GM21447 (cell line): ENCODE measurements around the gene TFAP2C.

ENCODE experiments used
- ATAC-seq: cut with Tn5 transposase; IDR thresholded peaks from one replicate; pipeline ENCODE4 v1.9.1; 2021; ENCODE audit not compliant: unreplicated experiment

Gene TFAP2C

DNA sequence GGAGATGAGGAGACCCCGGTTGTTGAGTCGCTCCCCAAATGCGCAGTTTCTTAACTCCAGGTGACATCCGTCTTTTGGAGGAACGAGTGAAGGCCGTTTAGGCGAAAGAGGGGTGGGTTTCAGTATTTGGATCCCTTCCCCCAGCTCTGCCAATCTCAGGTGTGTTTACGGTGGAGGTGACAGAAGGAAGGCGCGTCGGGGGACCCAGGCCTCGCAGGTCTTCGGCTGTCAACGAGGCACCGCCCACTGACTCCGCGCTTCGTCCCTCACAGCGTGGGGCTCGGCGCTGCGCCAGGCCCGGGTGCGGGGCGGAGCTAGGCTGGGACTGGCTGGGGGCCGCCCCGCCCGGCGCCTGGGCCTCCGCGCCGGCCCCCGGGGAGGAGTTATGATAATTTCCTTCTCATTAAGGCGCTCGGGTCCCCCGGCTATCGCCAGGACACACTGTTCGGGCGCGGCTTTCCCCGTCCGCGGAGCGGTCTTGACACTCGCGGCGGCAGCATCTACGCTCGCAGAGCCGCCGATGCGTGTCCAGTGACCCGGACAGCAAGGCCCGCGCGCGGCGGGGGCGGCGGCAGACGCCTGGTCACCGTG is at the start of gene TFAP2C:
TFAP2C (plus strand) TSS at position 434 of the 591 bp plus-strand sequence. CDS start 239 bp downstream, outside the sequence.
- ATAC-seq: no peak

- ATAC-seq: no peak
These were observed 48.9 kb upstream of the TFAP2C start for GRCh38 chr20:56580226-56580625.

DNA sequence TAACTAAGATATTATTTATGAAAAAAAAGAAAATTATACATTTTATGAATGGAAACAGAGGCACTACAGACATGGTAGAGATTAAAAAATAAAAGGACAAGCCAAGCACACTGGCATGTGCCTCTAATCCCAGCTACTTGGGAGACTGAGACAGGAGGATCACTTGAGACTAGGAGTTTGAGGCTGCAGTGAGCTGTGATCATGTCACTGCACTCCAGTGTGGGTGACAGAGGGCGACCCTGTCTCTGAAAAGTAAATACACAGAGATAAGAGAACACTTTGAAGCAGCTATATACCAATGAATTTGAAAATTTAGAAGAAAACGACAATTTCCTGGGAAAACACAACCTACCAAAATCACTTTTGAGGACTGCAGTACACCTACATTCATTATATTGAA is 47.4 kb upstream of the TFAP2C start:
- ATAC-seq: no peak

DNA sequence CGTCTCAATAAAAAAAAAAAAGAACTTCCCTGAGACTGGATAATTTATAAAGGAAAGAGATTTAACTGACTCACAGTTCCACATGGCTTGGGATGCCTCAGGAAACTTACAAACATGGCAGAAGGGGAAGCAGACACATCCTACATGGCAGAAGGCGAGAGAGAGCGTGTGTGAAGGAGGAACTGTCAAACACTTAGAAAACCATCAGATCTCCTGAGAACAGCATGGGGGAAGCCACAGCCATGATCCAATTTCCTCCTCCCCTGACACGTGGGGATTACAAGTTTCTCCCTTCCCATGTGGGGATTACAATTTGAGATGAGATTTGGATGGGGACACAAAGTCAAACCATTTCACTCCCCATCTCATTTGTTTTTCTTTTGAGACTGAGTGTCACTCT is 46.6 kb upstream of the TFAP2C start:
- no peak for ATAC-seq

DNA sequence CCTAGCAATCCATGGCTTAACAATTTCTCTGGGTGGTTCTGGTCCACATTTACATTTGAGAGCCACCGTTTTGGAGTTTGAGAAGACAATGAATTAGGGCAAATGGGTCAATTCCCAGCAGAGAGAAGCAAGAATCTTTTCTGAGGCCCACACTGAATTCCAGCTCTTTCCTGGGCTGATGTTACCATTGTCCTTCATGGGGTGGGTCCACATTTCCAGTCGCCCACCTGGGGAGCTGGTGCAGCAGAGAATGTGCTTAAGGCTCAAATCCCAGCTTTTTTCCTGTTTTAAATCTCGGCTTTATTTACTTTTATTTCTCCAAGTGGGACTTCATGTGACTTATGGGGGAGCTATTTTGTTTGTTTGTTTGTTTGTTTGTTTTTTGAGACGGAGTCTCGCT is 44.2 kb upstream of the TFAP2C start:
- ATAC-seq: no peak

GRCh38 chr20:56587307-56588041 is 41.6 kb upstream of the TFAP2C start:
- ATAC-seq: no peak

DNA sequence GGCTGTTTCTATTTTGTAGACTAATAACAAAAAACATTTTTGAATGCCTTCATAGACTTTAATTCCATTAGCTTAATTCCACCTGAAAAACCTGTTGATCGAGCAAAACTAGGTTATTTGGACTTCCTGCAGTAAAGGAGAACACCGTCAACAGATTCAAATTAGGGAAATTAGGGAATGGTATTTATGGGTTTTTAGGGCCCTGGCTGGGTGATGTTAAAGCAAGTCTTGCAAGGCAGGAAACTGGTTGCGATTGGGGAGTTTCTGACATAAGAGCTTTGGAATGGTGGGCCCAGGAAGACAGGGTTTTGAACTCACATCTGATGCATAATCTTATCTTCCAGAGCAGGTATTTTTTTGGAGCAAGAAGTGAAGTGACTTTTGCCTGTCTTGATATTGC is 40.1 kb upstream of the TFAP2C start:
- ATAC-seq: no peak

GRCh38 chr20:56589633-56590032 is 39.5 kb upstream of the TFAP2C start:
- no peak for ATAC-seq

- no peak for ATAC-seq
These were observed 38.2 kb upstream of the TFAP2C start for GRCh38 chr20:56590888-56591287.

DNA sequence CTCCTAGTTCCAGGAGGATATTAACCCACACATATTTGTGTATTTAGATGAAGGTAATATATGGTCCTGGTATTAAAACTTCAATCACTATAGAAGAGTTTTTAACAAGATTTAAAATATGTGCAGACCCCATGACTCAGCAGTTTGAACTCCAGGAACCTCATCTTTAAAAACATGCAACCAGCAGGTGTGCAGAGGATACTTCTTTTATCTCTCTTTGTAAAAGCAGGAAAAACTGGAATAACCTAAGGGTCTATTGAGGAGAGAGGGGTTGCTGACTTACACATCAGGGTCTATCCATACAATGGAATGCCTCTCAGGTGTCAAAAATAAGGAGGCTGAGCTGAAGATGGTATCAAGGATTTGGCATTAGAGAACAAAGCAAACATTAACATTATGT is 36.9 kb upstream of the TFAP2C start:
- no peak for ATAC-seq

- no peak for ATAC-seq
These were observed 36.3 kb upstream of the TFAP2C start for GRCh38 chr20:56592817-56593216.

DNA sequence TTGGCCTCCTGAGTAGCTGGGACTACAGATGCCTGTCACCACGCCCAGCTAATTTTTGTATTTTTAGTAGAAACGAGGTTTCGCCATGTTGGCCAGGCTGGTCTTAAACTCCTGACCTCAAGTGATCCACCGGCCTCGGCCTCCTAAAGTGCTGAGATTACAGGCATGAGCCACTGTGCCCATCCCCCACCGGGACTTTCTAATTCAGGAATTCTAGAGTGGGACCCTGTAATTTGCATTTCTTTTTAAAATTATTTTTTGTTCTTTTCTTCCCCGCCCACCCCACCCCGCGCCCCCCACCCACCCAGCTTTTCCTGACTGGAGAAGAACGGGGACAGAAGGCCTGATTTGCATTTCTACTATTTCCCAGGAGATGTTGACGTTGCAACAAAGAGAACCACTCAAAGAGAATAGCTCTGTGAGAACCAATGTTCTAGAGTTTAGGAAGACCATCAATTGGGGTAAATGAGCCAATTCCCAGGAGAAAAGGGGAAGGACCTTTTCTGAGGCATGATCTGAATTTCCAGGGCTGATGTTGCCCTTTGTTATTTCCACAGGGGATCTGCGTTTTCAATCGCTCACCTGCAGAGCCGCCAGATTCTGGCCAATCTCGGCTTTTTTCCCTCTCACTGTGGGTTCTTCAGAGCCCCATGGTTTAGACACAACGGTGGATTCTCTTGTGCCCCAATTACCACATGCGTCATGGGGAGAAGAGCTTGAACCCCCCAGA is 33.2 kb upstream of the TFAP2C start:
- no peak for ATAC-seq

DNA sequence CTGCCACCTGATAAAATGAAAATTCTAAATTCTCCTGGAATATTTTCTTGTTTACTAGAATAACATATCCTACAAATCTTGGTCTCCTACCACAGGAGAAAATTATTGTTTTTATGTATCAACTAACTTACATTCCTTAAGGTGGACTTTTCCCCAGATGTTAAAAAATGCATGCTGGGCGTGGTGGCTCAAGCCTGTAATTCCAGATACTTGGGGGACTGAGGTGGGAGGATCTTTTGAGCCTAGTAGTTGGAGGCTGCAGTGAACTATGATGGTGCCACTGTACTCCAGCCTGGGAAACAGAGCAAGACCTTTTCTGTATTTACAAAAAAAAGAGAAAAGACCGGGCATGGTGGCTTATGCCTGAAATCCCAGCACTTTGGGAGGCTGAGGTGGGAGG is 27.9 kb upstream of the TFAP2C start:
- no peak for ATAC-seq

DNA sequence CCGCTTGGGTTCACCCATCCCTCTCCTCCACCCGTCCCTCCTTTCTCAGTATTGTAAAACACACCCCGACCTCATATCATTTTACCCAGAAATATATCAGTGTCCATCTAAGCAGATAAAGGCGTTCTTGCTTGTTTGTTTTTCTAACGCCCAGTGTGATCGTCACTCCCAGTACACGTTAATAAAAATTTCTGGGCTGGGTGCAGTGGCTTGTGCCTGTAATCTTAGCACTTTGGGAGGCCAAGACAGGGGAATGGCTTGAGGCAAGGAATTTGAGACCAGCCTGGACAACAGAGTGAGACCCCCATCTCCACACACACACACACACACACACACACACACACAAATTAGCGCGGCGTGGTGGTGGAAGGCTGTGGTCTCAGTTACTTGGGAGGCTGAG is 24.4 kb upstream of the TFAP2C start:
- ATAC-seq: no peak

- ATAC-seq: no peak
These were observed 23.7 kb upstream of the TFAP2C start for GRCh38 chr20:56605261-56605996.

DNA sequence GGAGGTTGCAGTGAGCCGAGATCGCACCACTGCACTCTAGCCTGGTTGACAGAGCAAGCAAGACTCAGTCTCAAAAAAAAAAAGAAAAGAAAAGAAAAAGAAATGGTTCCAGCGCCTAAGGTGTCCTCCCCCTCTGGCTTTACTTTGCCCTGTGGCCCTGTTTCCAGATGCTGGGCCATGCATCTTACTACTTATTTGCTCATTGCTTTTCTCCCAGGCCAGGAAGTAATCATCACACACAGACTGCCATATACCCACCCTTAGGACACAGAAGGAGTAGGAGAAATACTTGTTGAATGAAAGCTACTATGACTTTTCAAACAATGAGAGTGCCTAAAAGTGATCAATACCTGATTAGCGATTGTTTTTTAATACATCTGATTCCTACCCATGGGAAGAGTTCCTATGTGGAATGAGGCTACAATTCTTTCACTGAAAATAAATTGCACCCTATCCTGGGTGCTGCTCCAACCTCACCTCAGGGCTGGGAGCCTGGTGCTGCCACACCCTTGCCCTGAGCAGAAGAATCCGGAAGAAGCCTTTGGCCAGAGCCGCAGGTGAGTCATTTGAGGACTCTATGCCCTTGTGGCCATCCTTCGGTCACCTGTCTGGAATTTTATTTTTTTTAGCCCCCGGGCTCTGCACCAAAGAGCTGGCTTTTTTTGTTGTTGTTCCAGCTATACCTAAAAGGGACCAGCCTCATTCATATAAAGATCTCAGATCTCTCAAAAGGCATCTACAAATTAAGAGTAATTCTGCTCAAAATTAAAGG is 22.7 kb upstream of the TFAP2C start:
- ATAC-seq: no peak

DNA sequence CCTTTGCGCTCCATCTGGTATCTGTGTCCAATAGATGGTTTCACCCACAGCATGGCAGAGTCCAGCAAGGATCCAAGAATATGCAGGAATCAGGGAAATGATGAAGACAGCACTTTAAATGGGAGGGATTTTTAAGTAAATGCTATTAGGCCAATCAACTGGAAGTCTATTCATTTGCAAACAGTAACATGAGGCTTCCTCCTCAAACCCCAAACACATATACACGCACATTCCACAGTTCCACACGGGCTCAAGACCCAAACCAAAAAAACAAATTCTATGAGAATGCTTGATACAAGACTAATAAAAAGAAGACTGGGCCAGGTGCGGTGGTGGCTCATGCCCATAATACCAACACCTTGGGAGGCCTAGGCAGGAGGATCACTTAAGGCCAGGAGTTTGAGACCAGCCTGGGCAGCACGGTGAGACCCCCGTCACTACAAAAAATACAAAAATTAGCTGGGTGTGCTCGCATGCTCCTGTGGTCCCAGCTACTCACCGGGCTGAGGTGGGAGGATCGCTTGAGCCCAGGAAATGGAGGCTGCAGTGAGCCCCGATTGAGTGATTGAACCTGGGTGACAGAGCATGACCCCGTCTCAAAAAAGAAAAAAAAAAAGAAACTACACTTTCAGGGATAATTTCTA is 21.9 kb upstream of the TFAP2C start:
- no peak for ATAC-seq

DNA sequence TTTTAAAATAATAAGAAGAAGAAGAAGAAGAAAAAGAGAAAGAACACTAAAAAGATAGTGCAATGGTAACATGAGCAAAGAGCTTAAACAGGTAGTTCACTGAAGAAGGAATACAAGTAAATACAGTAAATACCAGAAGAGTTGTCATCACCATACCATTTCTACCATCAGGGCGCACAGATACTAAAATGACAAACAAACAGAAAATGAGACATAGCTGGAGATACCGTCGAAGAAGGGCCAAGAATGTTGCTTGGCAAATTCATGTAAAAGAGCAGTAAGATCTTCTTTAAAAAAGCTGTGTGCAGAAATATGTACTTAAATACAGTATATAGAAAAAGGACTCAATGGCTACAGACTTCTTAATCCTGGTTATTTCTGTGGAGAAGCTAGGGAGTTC is 20.7 kb upstream of the TFAP2C start:
- no peak for ATAC-seq

- ATAC-seq: no peak
These were observed 19.8 kb upstream of the TFAP2C start for GRCh38 chr20:56609321-56609720.

DNA sequence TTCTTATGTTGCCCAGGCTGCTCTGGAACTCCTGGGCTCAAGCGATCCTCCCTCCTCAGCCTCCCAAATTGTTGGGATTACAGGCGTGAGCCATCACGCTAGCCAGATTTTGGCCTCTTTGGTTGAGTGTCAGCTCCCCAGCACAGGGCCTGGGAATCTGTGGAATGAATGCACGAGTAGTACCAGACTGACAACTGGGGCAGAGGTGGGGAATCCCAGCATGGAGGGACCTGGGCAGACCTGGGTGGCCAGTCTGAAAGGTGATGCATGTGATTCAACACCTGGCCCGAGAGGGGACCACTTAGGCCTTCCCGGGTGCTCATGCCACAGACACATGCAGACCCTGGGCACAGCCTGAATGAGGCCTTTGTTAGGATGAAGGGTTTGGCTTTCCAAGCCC is 19.0 kb upstream of the TFAP2C start:
- ATAC-seq: no peak
